NCI-H510A treated with DMSO at 0.1 percent for 48 hours (cell line): ENCODE results near the gene FSIP1.

ENCODE experiments used
- DNase-seq: peaks from one replicate; lab custom pipeline; 2025; lab: John Stamatoyannopoulos, UW

The FSIP1 gene

DNA sequence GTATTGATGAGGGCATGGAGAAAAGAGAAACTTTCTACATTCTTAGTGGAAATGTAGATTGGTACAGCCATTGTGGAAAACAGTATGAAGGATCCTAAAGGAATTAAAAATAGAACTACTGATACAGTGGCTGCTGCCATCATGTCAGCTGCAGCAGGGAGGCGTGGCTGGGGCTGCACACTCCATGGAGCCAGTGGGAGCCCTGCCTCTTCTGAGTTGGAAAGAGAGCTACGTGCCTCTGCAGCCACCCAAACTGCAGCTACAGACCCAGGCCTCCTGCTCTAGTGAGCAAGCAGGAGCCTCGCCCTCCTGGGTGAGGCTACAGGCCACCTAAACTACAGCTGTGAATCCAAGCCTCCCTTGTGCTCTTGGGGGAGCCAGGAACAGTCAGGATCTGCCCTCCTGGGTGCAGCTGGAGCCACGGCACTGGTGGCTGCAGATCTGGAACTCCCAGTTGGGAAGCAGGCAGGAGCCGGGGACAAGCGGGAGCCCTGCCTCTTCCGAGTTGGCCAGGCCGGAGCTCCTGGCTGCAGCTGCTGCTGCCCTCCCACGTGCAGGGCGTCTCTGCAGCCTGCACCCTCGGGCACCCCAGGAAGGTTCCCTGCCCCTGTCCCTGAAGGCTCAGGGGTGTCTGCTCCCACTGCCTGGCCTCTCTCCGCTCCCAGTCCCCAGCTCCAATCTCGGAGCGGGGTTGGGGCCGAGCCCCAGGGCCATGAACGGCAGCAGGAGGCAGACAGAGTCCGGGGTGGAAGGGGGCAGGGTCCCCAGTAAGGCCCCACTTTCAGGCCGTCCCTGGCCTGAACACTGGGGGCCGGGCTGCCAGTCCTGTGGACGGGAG lies 137.3 kb downstream of the FSIP1 start:
- DNase-seq: no peak

DNA sequence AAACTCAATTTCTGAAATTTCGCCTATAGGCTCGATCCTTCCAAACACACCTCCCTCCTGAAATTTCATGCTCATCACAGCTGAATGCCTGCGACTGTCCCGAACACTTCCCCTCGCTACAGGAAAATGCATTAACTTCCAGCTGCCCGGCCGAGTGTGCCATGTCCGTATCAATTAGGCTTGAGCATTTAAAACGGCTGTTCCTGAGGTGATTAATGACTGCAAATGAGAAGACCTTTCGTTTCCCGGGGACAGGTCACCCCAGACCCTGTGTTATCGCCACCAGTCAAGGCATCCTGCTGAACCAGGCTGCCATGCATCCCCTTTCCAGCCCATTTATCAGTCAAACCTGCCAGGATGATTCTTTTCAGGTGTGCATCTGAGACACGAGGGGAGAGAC lies 138.5 kb downstream of the FSIP1 start:
- no peak for DNase-seq

DNA sequence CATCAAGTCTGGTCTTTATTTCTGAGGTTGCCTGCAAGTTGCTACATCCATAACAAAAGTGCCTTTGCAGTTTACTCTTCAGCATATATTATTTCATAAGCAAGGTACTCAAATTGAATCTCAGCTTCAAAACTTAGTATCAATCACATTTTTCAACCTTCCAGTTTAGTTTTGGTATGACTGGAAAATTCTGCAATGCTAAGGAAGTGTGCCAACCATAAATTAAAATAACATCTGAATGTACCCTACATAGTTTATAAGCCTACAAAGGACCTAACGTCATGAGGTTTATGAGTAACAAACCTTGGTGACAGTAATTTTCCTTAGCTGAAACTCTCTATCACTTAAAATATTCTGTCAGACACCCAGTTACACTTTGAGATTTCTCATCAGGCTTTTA lies 138.9 kb downstream of the FSIP1 start:
- DNase-seq: no peak

DNA sequence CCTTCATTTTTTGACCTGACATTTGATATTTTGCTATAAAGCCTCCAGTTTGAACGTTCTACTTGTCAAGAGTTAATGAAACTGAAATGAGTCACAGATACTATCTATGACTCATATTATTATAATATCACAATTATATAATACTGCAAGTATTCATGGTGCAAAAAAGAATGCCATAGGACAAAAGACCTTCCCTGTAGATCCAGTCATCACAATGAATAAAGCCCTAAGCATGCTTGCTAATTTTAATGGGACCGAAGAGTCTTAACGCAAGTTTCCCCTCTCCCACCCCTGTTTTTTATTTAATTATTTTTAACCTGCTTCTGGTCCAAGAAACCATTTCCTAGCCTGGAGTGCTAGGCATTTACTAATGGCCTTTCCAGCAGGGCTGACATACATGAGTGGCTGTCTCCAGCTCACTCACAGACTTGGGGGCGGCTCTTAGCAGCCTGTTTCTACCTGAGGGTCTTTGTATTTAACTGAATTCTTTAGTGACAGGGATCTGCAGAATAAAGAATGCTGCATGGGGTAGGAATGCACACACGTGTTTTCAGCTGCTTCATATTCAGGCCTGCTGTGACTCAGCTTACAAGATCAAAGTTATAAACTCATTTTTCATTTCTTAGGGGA lies 140.5 kb downstream of the FSIP1 start:
- DNase-seq: no peak

DNA sequence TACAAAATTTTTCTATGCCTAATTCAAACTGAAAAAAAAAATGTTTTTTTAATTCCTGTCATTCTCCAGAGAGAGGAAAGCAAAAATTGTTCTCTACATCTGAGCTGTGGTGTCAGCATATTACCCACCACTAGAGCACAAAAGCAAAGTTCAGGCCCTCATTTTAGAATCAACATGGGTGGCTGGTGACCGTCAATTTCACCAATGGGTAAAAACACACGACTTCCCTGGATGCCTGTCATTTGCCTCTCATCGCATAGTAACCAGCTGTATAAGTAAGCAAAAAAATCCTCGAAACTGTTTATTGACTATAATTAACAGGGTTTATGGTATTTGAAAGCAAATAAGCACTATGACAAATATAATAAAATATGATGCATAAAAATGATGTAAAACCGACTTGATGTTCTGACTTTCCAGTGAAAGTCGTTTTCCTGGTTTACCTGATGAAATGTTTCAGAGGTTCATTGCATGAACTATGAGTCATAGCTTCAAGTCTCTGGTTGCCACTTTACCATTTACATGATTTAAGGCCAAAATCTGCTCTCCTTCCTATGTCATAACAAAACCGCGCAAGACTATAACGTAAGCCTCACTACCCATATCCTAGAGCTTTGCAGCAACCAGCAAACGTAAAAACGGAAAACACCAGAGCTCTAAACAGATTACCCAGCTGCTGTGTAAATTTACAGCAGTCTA lies 141.3 kb downstream of the FSIP1 start:
- no peak for DNase-seq

DNA sequence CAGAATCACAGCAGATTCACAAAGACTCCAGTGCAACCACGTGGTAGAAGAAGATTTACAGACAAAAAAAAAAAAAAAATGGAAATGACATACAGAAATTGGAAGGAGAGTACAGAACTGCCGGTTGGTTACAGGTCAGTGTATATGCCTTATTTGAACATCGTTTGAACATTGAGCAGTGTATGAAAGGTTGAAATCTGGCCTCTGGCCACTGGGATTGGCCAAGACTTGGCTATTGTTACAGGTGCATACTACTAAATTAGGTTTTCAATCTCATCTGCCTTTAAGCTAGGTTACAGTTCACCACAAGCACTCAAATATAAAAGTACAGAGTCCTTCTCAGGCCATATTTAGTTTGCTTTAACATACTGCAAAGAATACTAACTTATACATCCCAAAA lies 142.0 kb downstream of the FSIP1 start:
- DNase-seq: no peak

DNA sequence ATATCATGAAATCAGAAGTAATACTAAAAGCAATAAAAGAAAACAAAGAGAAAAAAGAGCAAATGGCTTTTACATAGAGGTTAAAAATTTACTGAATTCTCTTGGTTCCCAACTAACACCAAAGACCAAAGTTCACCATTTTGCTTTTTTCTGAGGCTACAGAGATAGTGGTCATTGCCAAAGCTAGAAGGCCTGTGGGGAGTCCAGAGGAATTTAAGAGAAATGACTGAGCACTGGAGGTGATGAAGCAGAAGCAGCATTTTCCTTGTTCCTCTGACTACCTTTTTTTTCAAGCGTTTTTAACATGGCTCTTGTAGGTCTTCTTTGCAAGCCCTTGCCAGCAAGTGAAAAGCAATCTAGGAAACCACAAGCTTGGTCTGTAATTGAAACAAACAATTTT lies 143.6 kb downstream of the FSIP1 start:
- DNase-seq: no peak

DNA sequence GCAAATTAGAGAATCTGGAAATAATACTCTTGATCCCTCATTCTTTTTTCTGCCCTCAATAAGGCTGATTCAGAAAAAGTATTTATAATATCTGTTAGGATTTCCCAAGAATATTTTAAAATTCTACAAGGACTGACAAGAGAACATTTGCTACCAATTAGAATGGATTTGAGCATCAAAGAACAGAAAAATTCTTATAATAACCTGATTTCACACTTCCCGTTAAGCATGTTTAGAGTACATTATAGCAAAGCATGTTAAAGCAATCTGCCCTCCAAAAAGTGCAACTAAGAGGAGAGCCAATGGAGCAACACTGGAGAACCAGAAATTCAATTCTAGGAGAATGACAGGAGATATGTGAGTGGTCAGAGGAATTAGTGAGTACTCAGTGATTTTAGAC lies 144.6 kb downstream of the FSIP1 start:
- DNase-seq: no peak

DNA sequence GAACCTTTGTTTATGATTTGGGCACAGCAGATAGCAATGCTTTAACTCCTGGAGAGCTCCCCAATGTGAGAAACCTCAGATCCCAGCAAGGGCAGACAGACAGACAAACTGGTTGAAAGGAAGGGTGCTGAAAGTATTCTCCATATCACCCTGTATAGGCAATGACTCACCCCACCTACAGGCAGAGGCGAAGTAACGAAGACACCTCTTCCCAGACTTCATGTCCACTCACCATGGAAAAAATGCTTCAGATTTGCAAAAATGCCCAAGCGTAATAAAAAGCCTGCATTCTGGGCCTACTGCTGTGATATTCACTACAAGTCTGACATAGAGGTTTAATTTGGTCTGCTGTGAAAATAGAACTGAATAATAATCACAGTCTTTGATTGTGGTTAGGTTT lies 151.3 kb downstream of the FSIP1 start:
- no peak for DNase-seq

DNA sequence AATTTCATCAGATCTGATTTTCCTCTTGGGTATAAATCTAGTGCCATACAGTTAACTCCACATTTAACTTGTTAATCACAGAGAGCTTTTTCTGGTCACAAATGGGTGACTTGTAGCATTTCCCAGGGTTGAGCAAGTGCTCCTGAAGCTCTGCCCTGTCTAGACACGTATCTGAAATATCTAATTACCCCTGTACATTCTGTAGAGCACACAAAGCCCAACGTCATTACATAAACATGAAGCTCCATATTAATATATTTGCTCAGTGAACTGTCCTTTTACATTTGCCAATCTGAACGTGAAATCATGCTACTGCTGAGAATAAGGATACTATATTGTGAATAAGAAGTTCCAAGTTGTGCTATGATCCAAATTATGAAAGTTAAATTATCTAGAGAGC lies 152.7 kb downstream of the FSIP1 start:
- DNase-seq: peak; percentile 1

DNA sequence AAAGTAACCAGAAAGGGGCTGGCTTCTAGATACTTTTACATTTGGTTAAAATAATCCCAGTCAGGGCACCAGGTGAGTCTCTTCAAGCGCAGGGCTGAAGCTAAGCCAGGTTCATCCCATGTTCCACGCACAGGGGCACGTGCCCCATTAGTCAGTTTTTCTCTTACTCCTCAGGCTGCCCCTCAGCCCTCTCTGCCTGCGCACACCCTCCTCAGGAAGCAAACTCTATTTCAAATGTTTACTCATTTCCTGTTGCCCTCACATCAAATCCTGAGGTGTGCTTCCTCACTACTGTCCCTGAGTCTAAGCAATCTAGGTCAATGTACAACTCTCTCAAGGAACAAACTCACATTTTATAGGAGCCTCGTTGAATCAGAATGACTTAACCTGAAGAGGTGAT lies 153.3 kb downstream of the FSIP1 start:
- DNase-seq: no peak

DNA sequence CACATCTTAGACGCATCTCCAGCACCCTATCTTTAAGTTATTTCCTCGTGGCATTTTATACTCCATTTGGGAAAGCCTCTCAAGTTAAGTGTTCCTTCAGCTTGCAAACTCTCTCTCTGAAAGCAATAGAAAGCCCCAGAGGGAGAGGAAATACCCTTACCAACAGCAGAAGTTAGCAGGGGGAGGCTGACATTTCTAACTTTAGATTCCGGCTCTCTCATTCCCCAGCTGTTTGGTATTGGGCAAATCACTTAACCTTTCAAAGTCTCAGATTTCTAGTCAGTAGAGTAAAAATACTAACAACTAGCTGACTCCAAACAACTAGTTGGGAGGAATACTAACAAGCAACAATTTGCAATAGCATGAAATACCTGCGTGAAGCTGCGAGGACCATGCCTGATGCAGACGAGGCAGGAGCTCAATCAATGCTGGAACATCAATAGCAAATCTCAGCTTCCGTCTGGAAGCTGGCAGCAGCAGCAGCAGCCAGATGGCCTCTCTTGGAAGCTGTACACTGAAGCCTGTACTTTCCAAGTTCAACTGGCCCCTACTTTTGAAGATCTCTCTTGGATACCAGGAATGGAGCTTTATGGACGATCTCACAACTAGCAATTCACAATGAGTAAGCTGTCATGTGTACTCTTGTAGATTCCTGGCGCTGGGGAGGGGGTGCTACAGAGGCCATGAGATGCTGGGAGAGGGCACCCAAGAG lies 153.9 kb downstream of the FSIP1 start:
- no peak for DNase-seq

DNA sequence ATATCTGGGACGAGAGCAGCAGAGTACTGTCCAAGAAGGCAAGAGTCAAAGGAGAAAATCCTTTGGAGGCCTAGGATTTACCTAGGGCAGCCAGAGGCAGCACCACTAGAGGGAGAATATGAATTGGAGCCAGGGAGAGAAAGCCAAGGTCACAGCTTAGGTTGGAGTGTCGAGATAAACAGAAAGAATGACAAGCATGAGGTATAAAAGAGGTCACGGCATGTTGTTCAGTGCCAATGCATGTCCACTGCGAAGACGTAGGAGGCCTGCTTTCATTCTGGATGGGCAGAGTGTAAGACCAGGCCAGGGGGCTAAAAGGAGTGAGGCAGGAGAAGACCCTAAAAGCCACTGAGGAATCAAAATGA lies 154.5 kb downstream of the FSIP1 start:
- no peak for DNase-seq

DNA sequence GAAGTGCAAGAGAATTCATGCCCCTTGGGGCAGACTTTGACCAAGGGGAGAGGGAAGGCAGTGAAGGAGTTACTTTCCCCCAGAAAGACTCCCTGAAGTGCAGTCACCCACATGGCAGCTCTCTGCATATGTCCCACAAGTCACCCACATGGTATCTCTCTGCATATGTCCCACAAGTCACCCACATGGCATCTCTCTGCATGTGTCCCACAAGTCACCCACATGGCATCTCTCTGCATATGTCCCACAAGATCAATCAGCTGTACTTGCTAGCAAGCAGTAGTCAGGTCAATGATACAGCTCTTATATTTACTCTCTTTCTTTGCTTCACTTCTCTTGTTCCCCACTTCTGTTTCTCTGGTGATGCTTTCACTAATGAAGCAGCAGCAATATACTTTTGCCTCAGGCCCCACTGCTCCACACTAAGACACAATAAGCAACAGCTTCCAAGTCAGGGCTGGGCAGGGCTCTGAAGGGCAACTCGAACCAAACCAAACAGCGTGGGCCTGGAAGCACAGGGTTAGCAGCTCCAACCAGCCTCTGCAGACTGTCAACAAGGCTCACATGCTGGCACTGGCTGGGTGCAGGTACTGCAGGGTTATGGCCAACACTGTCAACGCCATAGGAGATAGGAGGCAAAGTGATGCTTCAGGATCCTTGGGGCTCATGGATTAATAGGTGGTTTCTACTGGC lies 155.0 kb downstream of the FSIP1 start:
- no peak for DNase-seq

DNA sequence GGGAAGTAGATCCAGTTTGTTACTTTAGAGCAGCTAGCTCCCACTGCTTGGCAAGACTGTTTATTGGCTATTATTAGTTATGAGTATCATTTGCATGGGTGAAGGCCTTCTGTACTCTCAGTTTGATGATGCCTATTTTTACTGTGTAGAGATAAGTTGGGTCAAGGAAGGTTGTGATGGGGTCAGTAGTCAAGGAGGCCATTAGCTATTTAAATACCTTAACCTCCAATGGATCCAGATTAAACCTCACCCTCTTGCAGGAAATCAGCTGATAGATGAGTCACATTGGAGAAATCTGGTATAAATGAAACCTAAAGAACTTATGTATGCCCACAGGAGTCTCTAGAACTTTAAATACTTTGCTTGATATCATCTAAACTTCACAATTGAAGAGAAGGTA lies 156.8 kb downstream of the FSIP1 start:
- DNase-seq: no peak

DNA sequence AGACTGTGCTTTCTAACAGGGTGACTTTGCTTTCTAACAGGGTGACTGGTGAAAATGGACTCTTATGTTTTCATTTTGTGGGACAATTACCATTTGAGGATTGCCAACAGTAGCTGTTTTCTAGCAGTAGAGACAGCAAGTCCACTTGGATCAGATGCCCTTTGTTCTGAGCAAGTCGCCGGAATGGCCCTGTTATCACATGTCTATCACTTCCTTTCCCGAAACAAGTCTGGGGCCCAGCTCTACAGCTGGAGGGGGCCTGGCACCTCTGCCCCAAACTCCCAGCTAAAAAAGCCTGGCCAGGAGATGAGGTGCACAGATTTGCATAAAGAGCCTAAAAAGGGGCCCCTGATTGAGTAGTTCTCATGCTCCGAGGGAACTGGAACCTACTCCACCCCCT lies 157.2 kb downstream of the FSIP1 start:
- no peak for DNase-seq

DNA sequence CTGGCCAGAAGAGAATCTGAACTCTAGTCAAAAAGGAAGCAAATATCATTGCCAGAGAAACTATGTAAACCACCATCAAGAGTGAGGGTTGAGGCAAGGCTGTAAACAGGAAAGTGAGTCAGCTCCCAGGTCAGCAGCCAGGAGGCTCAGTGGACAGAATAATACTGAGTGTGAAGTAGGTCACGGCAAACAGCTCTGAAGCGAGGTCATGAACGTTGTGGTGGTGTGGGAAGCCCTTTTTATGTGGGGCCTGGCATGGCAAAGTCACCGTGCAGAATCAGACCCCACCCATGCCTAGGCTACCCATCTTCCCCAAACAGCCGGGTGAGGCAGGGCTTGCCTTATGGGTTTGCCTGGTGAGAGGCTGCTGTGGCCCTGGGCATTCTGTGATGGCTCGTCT lies 157.8 kb downstream of the FSIP1 start:
- no peak for DNase-seq

DNA sequence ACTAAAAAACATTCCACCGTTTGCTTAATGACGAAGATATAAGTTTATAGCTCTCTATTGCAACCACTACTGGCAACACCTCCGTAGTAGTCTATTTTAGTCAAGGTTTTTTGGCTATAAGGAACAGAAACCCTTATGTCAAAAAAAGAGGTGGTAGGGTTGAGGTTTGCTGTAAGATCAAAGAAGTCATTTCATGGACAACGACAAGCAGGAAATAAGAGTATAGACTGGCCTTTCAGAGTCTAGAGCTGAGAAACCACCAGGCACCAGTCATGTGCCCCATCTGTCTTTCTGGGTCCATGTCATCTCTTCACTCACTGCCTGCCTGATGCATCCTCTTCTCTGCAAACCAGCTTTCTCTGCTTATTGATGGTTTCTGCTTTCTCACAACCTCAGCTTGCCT lies 159.1 kb downstream of the FSIP1 start:
- no peak for DNase-seq

DNA sequence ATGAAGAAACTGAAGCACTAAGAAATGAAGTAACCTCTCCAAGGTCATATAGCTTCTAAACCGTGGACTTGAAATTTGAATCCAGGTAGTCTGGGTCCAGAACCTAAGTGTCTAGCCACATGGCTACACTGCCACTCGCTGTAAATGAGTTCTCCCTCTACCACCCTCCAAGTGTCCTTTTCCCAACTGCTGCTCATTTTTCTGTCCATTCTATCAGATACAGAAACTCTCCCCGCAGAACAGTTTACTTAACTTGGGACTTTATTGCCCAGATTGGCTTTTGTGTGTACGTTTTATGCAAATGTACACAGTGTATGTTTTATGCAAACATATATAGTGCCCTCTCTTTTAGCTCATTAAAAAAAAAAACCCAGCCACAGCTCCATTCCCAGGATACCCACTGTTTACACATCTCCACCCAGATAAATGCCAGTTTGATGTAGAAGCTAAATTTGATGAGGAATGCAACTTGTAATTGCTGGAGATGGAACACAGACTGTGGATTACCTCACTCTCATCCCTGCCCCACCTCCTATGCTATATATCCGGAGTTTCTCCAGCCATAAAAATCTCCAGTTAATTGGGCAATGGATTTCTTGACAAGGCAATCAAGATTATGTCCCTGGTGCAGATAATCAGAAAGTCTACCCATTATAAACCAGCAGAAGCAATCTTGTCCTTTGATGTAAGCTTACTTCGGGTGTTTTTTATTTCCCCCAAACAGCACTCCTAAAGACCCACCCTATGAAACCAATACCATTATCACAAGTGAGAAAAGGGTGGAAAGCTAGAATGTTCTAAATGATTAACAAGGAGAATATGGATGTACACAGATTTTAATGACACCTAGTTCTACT lies 159.8 kb downstream of the FSIP1 start:
- no peak for DNase-seq

DNA sequence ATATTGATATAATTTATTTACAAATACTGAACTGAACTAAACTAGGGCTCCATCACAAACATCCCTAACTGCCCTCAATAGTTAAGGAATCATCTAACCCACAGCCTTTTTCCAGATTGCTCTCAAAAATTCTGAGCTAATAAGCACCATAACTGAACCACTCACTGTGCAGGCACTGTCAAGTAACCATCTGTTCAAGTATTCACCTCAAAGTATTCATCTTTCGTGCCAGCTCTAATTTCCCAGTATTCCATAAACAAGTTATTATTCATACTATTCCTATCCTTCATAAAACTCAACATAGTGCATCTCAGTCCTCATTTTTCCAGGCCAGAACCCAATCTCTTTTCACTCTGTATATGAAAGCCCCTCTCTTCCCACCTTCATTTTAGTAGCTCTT lies 160.7 kb downstream of the FSIP1 start:
- DNase-seq: no peak

DNA sequence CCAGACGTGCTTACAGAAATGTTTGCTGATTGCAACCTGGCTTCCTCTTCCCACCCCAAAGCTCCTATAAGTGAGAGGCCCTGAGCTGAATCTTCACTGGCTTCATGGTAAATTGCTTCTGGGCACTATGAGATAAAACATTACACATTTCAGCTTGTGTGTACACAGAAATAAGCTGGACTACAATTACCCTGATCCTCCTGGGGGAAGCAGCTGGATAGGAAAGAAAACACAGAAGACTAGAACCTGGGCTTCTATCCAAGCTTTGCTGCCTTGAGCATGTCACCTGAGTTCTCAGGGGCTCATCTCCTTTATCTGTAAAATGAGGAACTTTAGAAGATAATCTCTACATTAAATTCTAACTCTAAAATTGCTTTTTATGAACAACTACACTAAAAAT lies 161.4 kb downstream of the FSIP1 start:
- peak; percentile 1 for DNase-seq
